Smooth muscle cell (in vitro differentiated cells): ENCODE results near the gene DLGAP4. TPM values are rescaled to one million over a fixed set of nuclear protein-coding genes. Genes with fewer than 3 reads are reported as not detected.

ENCODE experiments used
- DNase-seq: peaks from one replicate; lab custom pipeline; 2025; ENCODE audit not compliant: unreplicated experiment; lab: John Stamatoyannopoulos, UW
- H2AFZ ChIP-seq: fragments of 200-600 bp; sonication (generic); 2 replicates; pipeline ENCODE4 v1.6.0; 2016; ENCODE audit warnings: antibody characterized with exemption, low read depth, mild to moderate bottlenecking
- H3F3A ChIP-seq: fragments of 200-600 bp; sonication (generic); 2 replicates; pipeline ENCODE4 v1.6.0; 2017; ENCODE audit warnings: antibody characterized with exemption, low read depth
- H3K27ac ChIP-seq: fragments of 200-600 bp; sonication (generic); 2 replicates; pipeline ENCODE4 v1.5.1; 2016; ENCODE audit warnings: low read depth, mild to moderate bottlenecking
- H3K27me3 ChIP-seq: fragments of 200-600 bp; sonication (generic); 2 replicates; pipeline ENCODE4 v1.6.1; 2016; ENCODE audit warnings: low read depth, mild to moderate bottlenecking
- H3K36me3 ChIP-seq: fragments of 200-600 bp; sonication (generic); 2 replicates; pipeline ENCODE4 v1.5.1; 2016; ENCODE audit warnings: low read depth
- H3K4me1 ChIP-seq: fragments of 200-600 bp; sonication (generic); 2 replicates; pipeline ENCODE4 v1.5.1; 2016; ENCODE audit warnings: low read depth
- H3K4me2 ChIP-seq: fragments of 200-600 bp; sonication (generic); 2 replicates; pipeline ENCODE4 v1.6.0; 2016; ENCODE audit warnings: mild to moderate bottlenecking
- H3K4me3 ChIP-seq: fragments of 200-600 bp; sonication (generic); 2 replicates; pipeline ENCODE4 v1.5.1; 2016; ENCODE audit warnings: mild to moderate bottlenecking
- H3K79me2 ChIP-seq: fragments of 200-600 bp; sonication (generic); 2 replicates; pipeline ENCODE4 v1.6.0; 2016; ENCODE audit warnings: low read depth, mild to moderate bottlenecking
- H3K9ac ChIP-seq: fragments of 200-600 bp; sonication (generic); 2 replicates; pipeline ENCODE4 v1.6.0; 2016; ENCODE audit warnings: low read depth
- H3K9me3 ChIP-seq: fragments of 200-600 bp; sonication (generic); replicated peaks from 2 replicates; pipeline ENCODE4 v1.5.1; 2016; ENCODE audit warnings: low read depth
- H4K20me1 ChIP-seq: fragments of 200-600 bp; sonication (generic); 2 replicates; pipeline ENCODE4 v1.6.0; 2016; ENCODE audit warnings: low read depth
- CTCF ChIP-seq: fragments of 200-600 bp; sonication (generic); IDR thresholded peaks from 2 replicates; pipeline ENCODE4 v1.5.1; 2017; ENCODE audit warnings: borderline replicate concordance, mild to moderate bottlenecking, antibody characterized with exemption; ENCODE audit not compliant: insufficient read depth, poor library complexity, severe bottlenecking
- WGBS: methylation state at CpG from one replicate; pipeline ENCODE4 v1.1.7; 2016; ENCODE audit warnings: low lambda C conversion rate; 5-methylcytosine and 5-hydroxymethylcytosine counted together
- polyA plus RNA-seq: library from polyadenylated mRNA; unstranded; fragments of >200 nt; fragmentation: Nextera tagmentation; extraction: Ambion mirVana; gene quantifications from 2 replicates; pipeline ENCODE4 v1.2.1, GENCODE V29; 2016
- total RNA-seq: library from RNA; depleted of rRNA; stranded (reverse); fragments of >200 nt; gene quantifications from 2 replicates; pipeline ENCODE4 v1.2.3, GENCODE V29; 2014

Gene DLGAP4
- total and polyA plus RNA-seq, 2 experiments from 2014 or later: 86.8 to 102 TPM

- no peaks in the 10 kb centered on the region for H3K9me3 ChIP-seq
- H3K27ac ChIP-seq: no peak overlapping the region
- H3K79me2 ChIP-seq: no peaks in the 10 kb centered on the region
- H3K9ac ChIP-seq: no peak overlapping the region
- no peak for TF ChIP-seq CTCF
- H3K4me3 ChIP-seq: no peak overlapping the region
- no peaks in the 10 kb centered on the region for H3K36me3 ChIP-seq
- WGBS: 85% methylated on average over 3 of the region's 3 CpGs
- H3K27me3 ChIP-seq: peaks cover 77% of the 10 kb centered on the region
- H3F3A ChIP-seq: no peaks in the 10 kb centered on the region
- no peak overlapping the region for H3K4me2 ChIP-seq
- no peaks in the 10 kb centered on the region for H3K4me1 ChIP-seq
- H4K20me1 ChIP-seq: no peaks in the 10 kb centered on the region
- no peak for DNase-seq
- H2AFZ ChIP-seq: no peak overlapping the region
These were observed 3.5 kb downstream of the DLGAP4 start for GRCh38 chr20:36309643-36310042.

- Histone ChIP-seq H3K4me2 (no peak overlapping the region), H3K4me1 (no peaks in the 10 kb centered on the region), H3K9me3 (no peaks in the 10 kb centered on the region), H3K27me3 (peaks cover 70% of the 10 kb centered on the region), H3K9ac (no peak overlapping the region), H4K20me1 (no peaks in the 10 kb centered on the region), H3K36me3 (no peaks in the 10 kb centered on the region), H3F3A (no peaks in the 10 kb centered on the region), H3K4me3 (no peak overlapping the region), H3K79me2 (no peaks in the 10 kb centered on the region), H2AFZ (no peak overlapping the region), H3K27ac (no peak overlapping the region)
- DNase-seq: no peak
- no peak for TF ChIP-seq CTCF
- 84% methylated on average over 8 of the region's 8 CpGs for WGBS
These were observed 4.3 kb downstream of the DLGAP4 start for GRCh38 chr20:36310215-36310981.

- no peak overlapping the region for H3K27ac ChIP-seq
- 82% methylated on average over 17 of the region's 17 CpGs for WGBS
- H3K27me3 ChIP-seq: peaks cover 66% of the 10 kb centered on the region
- no peaks in the 10 kb centered on the region for H4K20me1 ChIP-seq
- H3K9ac ChIP-seq: no peak overlapping the region
- H3K9me3 ChIP-seq: no peaks in the 10 kb centered on the region
- no peaks in the 10 kb centered on the region for H3K79me2 ChIP-seq
- TF ChIP-seq CTCF: no peak
- no peaks in the 10 kb centered on the region for H3K4me1 ChIP-seq
- no peaks in the 10 kb centered on the region for H3F3A ChIP-seq
- H3K4me3 ChIP-seq: no peak overlapping the region
- no peak overlapping the region for H3K4me2 ChIP-seq
- no peak for DNase-seq
- H2AFZ ChIP-seq: no peak overlapping the region
- H3K36me3 ChIP-seq: no peaks in the 10 kb centered on the region
These were observed 5.2 kb downstream of the DLGAP4 start for GRCh38 chr20:36311141-36311853.
